Measurements from ENCODE around the gene STX1B. TPM values are rescaled to one million over a fixed set of nuclear protein-coding genes. Genes with fewer than 3 reads are reported as not detected.
"Not testable (repeated sequence)": the region's sequence is repeated elsewhere in the genome, so short reads cannot be mapped to it uniquely, and the experiment has no call there.

STX1B gene
- total and polyA plus RNA-seq, 12 donors, result 0.17 to 5.3 (median 1.6) TPM; not detected in 2

- Histone ChIP-seq H3K36me3 (replicated peaks in 1 of 2) (peaks cover 0 to 20% of the 10 kb centered on the region in 2 donors), H3K4me3 (no peak overlapping the region), H3K4me1 (replicated peaks in 1 of 2) (peaks cover 22% of the 10 kb centered on the region in 2 donors), H3K9me3 (replicated peaks in 1 of 3) (no peaks in the 10 kb centered on the region), H3K27me3 (no peaks in the 10 kb centered on the region), H3K27ac (no peak overlapping the region)
- WGBS, 4 donors, result 87 to 92% (median 88%) methylated on average over 25 to 38 of the region's 38 CpGs
- intact Hi-C loops (cut with DNase I), result no loop called here
- no peak for TF ChIP-seq POLR2A (IDR thresholded peaks at IDR 0.05)
- TF ChIP-seq CTCF (IDR thresholded peaks at IDR 0.05), result no peak
- peak in 2 of 7 donors; percentile 35 to 51 for DNase-seq
These were observed 63.5 kb downstream of the STX1B start for GRCh38 chr16:30946671-30947540.

- no peak for DNase-seq
- Histone ChIP-seq H3K36me3 (replicated peaks in 1 of 2) (peaks cover 0 to 20% of the 10 kb centered on the region in 2 donors), H3K9me3 (replicated peaks in 1 of 3) (no peaks in the 10 kb centered on the region), H3K27ac (no peak overlapping the region), H3K27me3 (no peaks in the 10 kb centered on the region), H3K4me1 (replicated peaks in 1 of 2) (no peaks in the 10 kb centered on the region), H3K4me3 (no peak overlapping the region)
- no peak for TF ChIP-seq POLR2A (IDR thresholded peaks at IDR 0.05)
- intact Hi-C loops (cut with DNase I), result no loop called here
These were observed 66.1 kb downstream of the STX1B start for GRCh38 chr16:30944352-30944751.

GRCh38 chr16:30942426-30942806, 68.0 kb downstream of the STX1B start:
- Histone ChIP-seq H3K9me3 (replicated peaks in 1 of 3) (no peaks in the 10 kb centered on the region), H3K4me1 (replicated peaks in 1 of 2) (no peaks in the 10 kb centered on the region), H3K36me3 (replicated peaks in 1 of 2) (peaks cover 0 to 20% of the 10 kb centered on the region in 2 donors), H3K27me3 (no peaks in the 10 kb centered on the region), H3K4me3 (no peak overlapping the region), H3K27ac (peak overlapping the region in 3 of 5 donors; percentile 13 to 69 (median 24))
- no peak for DNase-seq
- 67 to 77% (median 71%) methylated on average over 1 to 4 of the region's 4 CpGs for WGBS, 4 donors
- TF ChIP-seq CTCF (IDR thresholded peaks at IDR 0.05) (no peak), POLR2A (IDR thresholded peaks at IDR 0.05) (no peak)
- intact Hi-C loops (cut with DNase I), result no loop called here

- 22 to 75% (median 48%) methylated on average over 4 to 15 of the region's 15 CpGs for WGBS, 4 donors
- peak; percentile 76 to 93 (median 85) for DNase-seq
- no peaks in the 10 kb centered on the region for H3K4me1 ChIP-seq (replicated peaks in 1 of 2)
- H3K27me3 ChIP-seq, result no peaks in the 10 kb centered on the region
- peak; percentile 66 to 88 (median 80) for TF ChIP-seq CTCF (IDR thresholded peaks at IDR 0.05)
- TF ChIP-seq POLR2A (IDR thresholded peaks at IDR 0.05), result no peak
- H3K4me3 ChIP-seq, result no peak overlapping the region
- peaks cover 0 to 20% of the 10 kb centered on the region in 2 donors for H3K36me3 ChIP-seq (replicated peaks in 1 of 2)
- intact Hi-C loops (cut with DNase I), result no loop called here
- H3K9me3 ChIP-seq (replicated peaks in 1 of 3), result no peaks in the 10 kb centered on the region
- peak overlapping the region in 3 of 5 donors; percentile 13 to 69 (median 24) for H3K27ac ChIP-seq
These were observed 68.6 kb downstream of the STX1B start for GRCh38 chr16:30941600-30942425.

GRCh38 chr16:30939571-30939970, 70.9 kb downstream of the STX1B start:
- intact Hi-C loops (cut with DNase I); H3K27me3 ChIP-seq; H3K4me3 ChIP-seq; H3K4me1 ChIP-seq (replicated peaks in 1 of 2); H3K27ac ChIP-seq; DNase-seq; H3K9me3 ChIP-seq (replicated peaks in 1 of 3): not testable (repeated sequence)
- H3K36me3 ChIP-seq (replicated peaks in 1 of 2), result peaks cover 0 to 17% of the 10 kb centered on the region in 2 donors
- WGBS, 4 donors, result 86 to 92% (median 92%) methylated on average over 8 of the region's 8 CpGs
